NB4 (cell line): ENCODE measurements around the gene CRISP2.

Experiments used
- MYC ChIP-seq: IDR thresholded peaks from 2 replicates; pipeline ENCODE4 v1.6.1; 2011; ENCODE audit warnings: low read depth, low read length
- POLR2A ChIP-seq: IDR thresholded peaks from 2 replicates; pipeline ENCODE4 v1.6.1; 2011; ENCODE audit warnings: mild to moderate bottlenecking; ENCODE audit not compliant: insufficient read length; ENCODE audit errors: extremely low read depth
- TF ChIP-seq, protein P1 (sequence below): IDR thresholded peaks from one replicate; pipeline ENCODE4 v1.5.1; 2012; ENCODE audit warnings: low read depth, low read length

GRCh38 chr6:49649988-49650387 lies 63.4 kb downstream of the CRISP2 start:
- TF ChIP-seq, protein P1, sequence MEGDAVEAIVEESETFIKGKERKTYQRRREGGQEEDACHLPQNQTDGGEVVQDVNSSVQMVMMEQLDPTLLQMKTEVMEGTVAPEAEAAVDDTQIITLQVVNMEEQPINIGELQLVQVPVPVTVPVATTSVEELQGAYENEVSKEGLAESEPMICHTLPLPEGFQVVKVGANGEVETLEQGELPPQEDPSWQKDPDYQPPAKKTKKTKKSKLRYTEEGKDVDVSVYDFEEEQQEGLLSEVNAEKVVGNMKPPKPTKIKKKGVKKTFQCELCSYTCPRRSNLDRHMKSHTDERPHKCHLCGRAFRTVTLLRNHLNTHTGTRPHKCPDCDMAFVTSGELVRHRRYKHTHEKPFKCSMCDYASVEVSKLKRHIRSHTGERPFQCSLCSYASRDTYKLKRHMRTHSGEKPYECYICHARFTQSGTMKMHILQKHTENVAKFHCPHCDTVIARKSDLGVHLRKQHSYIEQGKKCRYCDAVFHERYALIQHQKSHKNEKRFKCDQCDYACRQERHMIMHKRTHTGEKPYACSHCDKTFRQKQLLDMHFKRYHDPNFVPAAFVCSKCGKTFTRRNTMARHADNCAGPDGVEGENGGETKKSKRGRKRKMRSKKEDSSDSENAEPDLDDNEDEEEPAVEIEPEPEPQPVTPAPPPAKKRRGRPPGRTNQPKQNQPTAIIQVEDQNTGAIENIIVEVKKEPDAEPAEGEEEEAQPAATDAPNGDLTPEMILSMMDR: no peak
- TF ChIP-seq POLR2A: no peak
- TF ChIP-seq MYC: no peak
